Panc1 (cell line): ENCODE data around the gene MTM1. TPM values are rescaled to one million over a fixed set of nuclear protein-coding genes. Genes with fewer than 3 reads are reported as not detected.

Source experiments
- ATAC-seq: fragments of 200-7000 bp; cut with Tn5 transposase; 2 replicates; pipeline ENCODE4 v1.9.1; 2020; ENCODE audit warnings: mild to moderate bottlenecking, moderate library complexity
- Bru-seq: library from RNA; stranded (reverse); fragments of 400-500 nt; gene quantifications from one replicate; lab custom pipeline; 2021; lab: Mats Ljungman, UMichigan
- BruChase-seq, 2 experiments: library from RNA; stranded (reverse); fragments of 400-500 nt; gene quantifications; one replicate each; lab custom pipeline; 2021; lab: Mats Ljungman, UMichigan
- BruUV-seq: library from RNA; stranded (reverse); fragments of 400-500 nt; replicated peaks from 2 replicates; lab custom pipeline; 2021; lab: Mats Ljungman, UMichigan
- CTCF ChIA-PET: fragments of 300-600 bp; sonication (Branson Sonifier 250); formaldehyde crosslinking; loops from one replicate; lab custom pipeline; 2022; ENCODE audit warnings: antibody characterized with exemption; lab: Charles Lee
- POLR2A ChIA-PET: fragments of 300-600 bp; sonication (Branson Sonifier 250); formaldehyde crosslinking; loops from one replicate; lab custom pipeline; 2022; ENCODE audit warnings: antibody characterized with exemption; lab: Charles Lee
- DNase-seq: peaks from one replicate; pipeline ENCODE4 v3.0.0-alpha.2; 2010; ENCODE audit warnings: low read depth, low spot score
- H3K27ac ChIP-seq: 2 replicates; pipeline ENCODE4 v1.5.1; 2011; ENCODE audit warnings: mild to moderate bottlenecking, low read length, inconsistent platforms
- H3K27me3 ChIP-seq: fragments of 200-500 bp; sonication (Bioruptor generic); 2 replicates; pipeline ENCODE4 v1.6.0; 2014; ENCODE audit warnings: low read length, inconsistent platforms; ENCODE audit not compliant: control insufficient read depth, insufficient read depth
- H3K36me3 ChIP-seq: fragments of 200-500 bp; sonication (Bioruptor generic); 2 replicates; pipeline ENCODE4 v1.5.1; 2014; ENCODE audit warnings: inconsistent platforms, mild to moderate bottlenecking, low read length, moderate library complexity; ENCODE audit not compliant: control insufficient read depth, insufficient read depth
- H3K4me1 ChIP-seq: 2 replicates; pipeline ENCODE4 v1.5.1; 2011; ENCODE audit warnings: inconsistent platforms, mild to moderate bottlenecking, low read length, moderate library complexity; ENCODE audit not compliant: control insufficient read depth, insufficient read depth
- H3K4me3 ChIP-seq, 2 experiments: 2 replicates each; pipeline ENCODE4 v1.5.1; 2011 to 2012; ENCODE audit warnings: low read depth in 2 of 2, low read length in 2 of 2, mild to moderate bottlenecking in 2 of 2, inconsistent platforms in 1 of 2, moderate library complexity in 1 of 2
- H3K9me3 ChIP-seq: fragments of 200-500 bp; sonication (Bioruptor generic); 2 replicates; pipeline ENCODE4 v1.5.1; 2014; ENCODE audit warnings: low read depth, mild to moderate bottlenecking, inconsistent platforms, low read length, moderate library complexity; ENCODE audit not compliant: control insufficient read depth, insufficient read depth
- CTCF ChIP-seq: fragments of 450-650 bp; IDR thresholded peaks from 2 replicates; pipeline ENCODE4 v1.5.1; 2017; ENCODE audit warnings: mild to moderate bottlenecking
- POLR2AphosphoS5 ChIP-seq: IDR thresholded peaks from 2 replicates; pipeline ENCODE4 v1.6.1; 2012; ENCODE audit warnings: mild to moderate bottlenecking, low read depth, low read length, moderate library complexity
- REST ChIP-seq, 2 experiments: IDR thresholded peaks; 2 replicates each; pipeline ENCODE4 v1.6.1; 2011 to 2012; ENCODE audit warnings: low read depth in 2 of 2, control low read depth in 1 of 2, low read length in 1 of 2, mild to moderate bottlenecking in 1 of 2, moderate library complexity in 1 of 2; ENCODE audit not compliant: insufficient read depth in 1 of 2
- SIN3A ChIP-seq: IDR thresholded peaks from 2 replicates; pipeline ENCODE4 v1.6.1; 2012; ENCODE audit warnings: low read depth, mild to moderate bottlenecking, low read length, moderate library complexity, borderline replicate concordance; ENCODE audit not compliant: insufficient read depth
- TCF7L2 ChIP-seq: IDR thresholded peaks from 2 replicates; pipeline ENCODE4 v1.6.1; 2011; ENCODE audit warnings: mild to moderate bottlenecking, low read depth, low read length, inconsistent platforms
- in situ Hi-C: cut with HindIII; loops from 2 replicates; pipeline ENCODE4 v1.10.0; 2016; ENCODE audit warnings: low sequenced_read_pairs, low pct_unique_long_range_greater_than_20kb
- intact Hi-C: fragments of 100-400 bp; cut with micrococcal nuclease; formaldehyde crosslinking; loops from one replicate; pipeline ENCODE4 v1.10.0; 2022; ENCODE audit not compliant: unreplicated experiment
- long read RNA-seq: library from polyadenylated mRNA; unstranded; transcript quantifications from one replicate; pipeline ENCODE4 v2.0.0, GENCODE V29; 2021; ENCODE audit not compliant: unreplicated experiment
- polyA plus RNA-seq: library from polyadenylated mRNA; unstranded; fragments of >200 nt; gene quantifications from one replicate; pipeline ENCODE4 v1.2.1, GENCODE V29; 2012; ENCODE audit warnings: missing spikeins; ENCODE audit not compliant: insufficient read length
- total RNA-seq: library from RNA; stranded (reverse); gene quantifications from one replicate; pipeline ENCODE4 v1.2.1, GENCODE V29; 2021; ENCODE audit not compliant: unreplicated experiment

The MTM1 gene
- total RNA-seq (24.0 TPM), Bru-seq, nascent RNA (percentile 78 among the genes with signal in this experiment), BruChase-seq, experiment 1, labeled RNA remaining after a 2-hour chase (percentile 77 among the genes with signal in this experiment), BruChase-seq, experiment 2, labeled RNA remaining after a 6-hour chase (percentile 69 among the genes with signal in this experiment)
- 9.9 TPM for polyA plus RNA-seq
- long read RNA-seq, transcript MTM1-203 (15 exons, 3,593 nt) = major isoform, 56 of 81 reads
- long read RNA-seq, partial matches to known transcripts = 11 of 81 reads
- long read RNA-seq, other reads (novel, unspliced or antisense) = 13 of 81 reads

- in situ Hi-C loops = no loop called here
- H3K9me3 ChIP-seq = no peaks in the 10 kb centered on the region
- CTCF ChIA-PET = no interaction called here
These were observed at the start of gene MTM1 for GRCh38 chrX:150568320-150569154. TSS of gene MTM1 (plus strand) at chrX:150568621. CDS start at chrX:150592615, 23,994 bp downstream.

GRCh38 chrX:150522494-150522893 is 45.9 kb upstream of the MTM1 start:
- no peaks in the 10 kb centered on the region for H3K36me3 ChIP-seq
- in situ Hi-C loops (no loop called here), intact Hi-C loops (no loop called here)
- no peak for DNase-seq
- ATAC-seq = no peak
- H3K27ac ChIP-seq = no peak overlapping the region
- no peaks in the 10 kb centered on the region for H3K4me1 ChIP-seq
- ChIA-PET CTCF (no interaction called here), POLR2A (no interaction called here)
- H3K9me3 ChIP-seq = no peaks in the 10 kb centered on the region
- BruUV-seq = no TSS peak
- no peak for TF ChIP-seq SIN3A
- TF ChIP-seq CTCF = no peak
- TF ChIP-seq POLR2AphosphoS5 = no peak
- TF ChIP-seq TCF7L2 = no peak
- no peak for TF ChIP-seq REST (IDR thresholded peaks at IDR 0.05; ENCODE audit: insufficient read depth in 1 of 2, low read depth in 2 of 2, low read length in 1 of 2)
- H3K4me3 ChIP-seq = no peak overlapping the region
- H3K27me3 ChIP-seq = 0 out of 2 replicates have a peak, but pooled peaks cover 2% of the 10 kb centered on the region

More at GRCh38 chrX:150568320-150569154, at the start of gene MTM1:
- intact Hi-C loops = no loop called here
- H3K27me3 ChIP-seq = no peaks in the 10 kb centered on the region
- TF ChIP-seq TCF7L2 (peak; percentile 80), POLR2AphosphoS5 (peak; percentile 48; the same call in 1 of the 2 replicates), REST (IDR thresholded peaks at IDR 0.05; ENCODE audit: insufficient read depth in 1 of 2, low read depth in 2 of 2, low read length in 1 of 2) (no peak), SIN3A (peak; percentile 75; the same call in 1 of the 2 replicates)
- no TSS peak for BruUV-seq
- DNase-seq (peak; percentile 84), ATAC-seq (peak; percentile 94)
- peaks cover 40% of the 10 kb centered on the region for H3K4me1 ChIP-seq
- H3K4me3 ChIP-seq = peak within 1 kb of the TSS; percentile 83 to 91
- no peaks in the 10 kb centered on the region for H3K36me3 ChIP-seq
- peak within 1 kb of the TSS; percentile 87 for H3K27ac ChIP-seq
- POLR2A ChIA-PET = interaction anchor here (0.6 kb wide), 1 partner anchor 629 kb away, joined by 3 read pairs; no protein-coding TSS in a partner anchor
